ENCODE results near the gene DPYSL3. TPM values are rescaled to one million over a fixed set of nuclear protein-coding genes. Genes with fewer than 3 reads are reported as not detected.

The DPYSL3 gene
- total RNA-seq, 1 donor from 2014 or later = 42.4 TPM

DNA sequence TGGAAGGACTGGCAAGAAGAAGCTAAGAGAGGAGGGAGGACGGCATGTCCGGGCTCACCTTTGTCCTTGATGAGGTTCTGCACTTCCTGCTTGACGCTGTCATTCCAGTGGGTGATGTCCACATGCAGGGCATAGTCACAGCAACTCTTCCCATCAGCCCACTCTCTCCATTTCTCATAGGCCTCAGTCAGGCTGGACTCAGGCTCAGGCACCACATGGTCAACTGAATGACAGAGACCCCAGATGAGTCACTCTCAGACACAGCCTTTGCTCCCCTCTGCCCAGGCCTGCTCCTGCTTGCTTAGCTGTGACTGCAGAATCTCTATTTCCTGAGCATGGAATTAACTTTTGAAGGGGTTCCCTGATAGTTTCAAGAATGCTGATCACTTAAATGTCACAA is 94.2 kb downstream of the DPYSL3 start:
- H3K27me3 ChIP-seq (ENCODE audit: control insufficient read depth, insufficient read depth, low read length) = no peaks in the 10 kb centered on the region
- no peak overlapping the region for H3K4me3 ChIP-seq (ENCODE audit: low read depth, low read length)
- H3K36me3 ChIP-seq (ENCODE audit: control insufficient read depth, insufficient read depth, low read length) = no peaks in the 10 kb centered on the region
- DNase-seq (ENCODE audit: low read depth) = no peak
- TF ChIP-seq, protein P1, sequence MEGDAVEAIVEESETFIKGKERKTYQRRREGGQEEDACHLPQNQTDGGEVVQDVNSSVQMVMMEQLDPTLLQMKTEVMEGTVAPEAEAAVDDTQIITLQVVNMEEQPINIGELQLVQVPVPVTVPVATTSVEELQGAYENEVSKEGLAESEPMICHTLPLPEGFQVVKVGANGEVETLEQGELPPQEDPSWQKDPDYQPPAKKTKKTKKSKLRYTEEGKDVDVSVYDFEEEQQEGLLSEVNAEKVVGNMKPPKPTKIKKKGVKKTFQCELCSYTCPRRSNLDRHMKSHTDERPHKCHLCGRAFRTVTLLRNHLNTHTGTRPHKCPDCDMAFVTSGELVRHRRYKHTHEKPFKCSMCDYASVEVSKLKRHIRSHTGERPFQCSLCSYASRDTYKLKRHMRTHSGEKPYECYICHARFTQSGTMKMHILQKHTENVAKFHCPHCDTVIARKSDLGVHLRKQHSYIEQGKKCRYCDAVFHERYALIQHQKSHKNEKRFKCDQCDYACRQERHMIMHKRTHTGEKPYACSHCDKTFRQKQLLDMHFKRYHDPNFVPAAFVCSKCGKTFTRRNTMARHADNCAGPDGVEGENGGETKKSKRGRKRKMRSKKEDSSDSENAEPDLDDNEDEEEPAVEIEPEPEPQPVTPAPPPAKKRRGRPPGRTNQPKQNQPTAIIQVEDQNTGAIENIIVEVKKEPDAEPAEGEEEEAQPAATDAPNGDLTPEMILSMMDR (IDR thresholded peaks at IDR 0.05; ENCODE audit: insufficient read depth, low read length, poor library complexity, severe bottlenecking) = no peak

DNA sequence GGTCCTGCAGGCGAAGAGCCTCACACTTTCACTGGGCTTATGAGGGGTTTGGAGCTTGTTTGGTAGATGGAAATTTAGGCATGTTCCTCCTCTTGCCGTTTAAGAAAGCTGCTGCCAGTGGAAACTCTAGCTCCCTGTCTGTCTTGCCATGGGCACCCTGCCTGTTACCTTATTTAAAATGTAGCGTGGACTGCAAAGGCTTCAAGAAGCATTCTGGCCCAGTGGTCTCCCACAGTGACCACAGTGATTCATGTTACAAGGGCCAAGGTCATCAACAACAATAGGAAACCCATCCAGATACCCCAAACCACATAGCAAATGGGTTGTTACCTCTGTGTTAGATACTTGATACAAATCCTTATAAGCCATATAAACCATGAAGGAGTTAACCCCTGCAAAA is 96.6 kb downstream of the DPYSL3 start:
- Histone ChIP-seq H3K27me3 (ENCODE audit: control insufficient read depth, insufficient read depth, low read length) (no peaks in the 10 kb centered on the region), H3K4me3 (ENCODE audit: low read depth, low read length) (no peak overlapping the region), H3K36me3 (ENCODE audit: control insufficient read depth, insufficient read depth, low read length) (no peaks in the 10 kb centered on the region)
- DNase-seq (ENCODE audit: low read depth) = no peak
- TF ChIP-seq, protein P1 (IDR thresholded peaks at IDR 0.05; ENCODE audit: insufficient read depth, low read length, poor library complexity, severe bottlenecking) = no peak

DNA sequence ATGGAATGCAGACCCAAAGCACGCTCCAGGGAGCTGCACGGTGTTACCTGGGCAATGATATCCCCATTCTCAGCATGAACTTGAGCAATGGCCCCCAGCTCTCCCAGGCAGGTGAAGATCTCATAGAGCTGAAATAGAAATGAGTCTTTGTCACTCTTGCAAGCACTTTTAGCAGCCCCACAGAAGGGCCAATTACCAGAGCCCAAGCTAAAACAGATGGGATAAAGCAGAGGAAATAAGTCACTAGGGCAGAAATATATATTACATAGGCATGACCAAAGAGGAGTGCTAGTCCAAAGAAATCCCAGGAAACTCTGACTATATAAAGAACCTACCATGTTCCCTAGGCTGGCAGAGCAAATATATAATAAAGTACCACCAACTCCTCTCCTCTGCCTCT is 97.3 kb downstream of the DPYSL3 start:
- DNase-seq (ENCODE audit: low read depth) = no peak
- H3K27me3 ChIP-seq (ENCODE audit: control insufficient read depth, insufficient read depth, low read length) = no peaks in the 10 kb centered on the region
- TF ChIP-seq, protein P1 (IDR thresholded peaks at IDR 0.05; ENCODE audit: insufficient read depth, low read length, poor library complexity, severe bottlenecking) = no peak
- no peaks in the 10 kb centered on the region for H3K36me3 ChIP-seq (ENCODE audit: control insufficient read depth, insufficient read depth, low read length)
- H3K4me3 ChIP-seq (ENCODE audit: low read depth, low read length) = no peak overlapping the region

DNA sequence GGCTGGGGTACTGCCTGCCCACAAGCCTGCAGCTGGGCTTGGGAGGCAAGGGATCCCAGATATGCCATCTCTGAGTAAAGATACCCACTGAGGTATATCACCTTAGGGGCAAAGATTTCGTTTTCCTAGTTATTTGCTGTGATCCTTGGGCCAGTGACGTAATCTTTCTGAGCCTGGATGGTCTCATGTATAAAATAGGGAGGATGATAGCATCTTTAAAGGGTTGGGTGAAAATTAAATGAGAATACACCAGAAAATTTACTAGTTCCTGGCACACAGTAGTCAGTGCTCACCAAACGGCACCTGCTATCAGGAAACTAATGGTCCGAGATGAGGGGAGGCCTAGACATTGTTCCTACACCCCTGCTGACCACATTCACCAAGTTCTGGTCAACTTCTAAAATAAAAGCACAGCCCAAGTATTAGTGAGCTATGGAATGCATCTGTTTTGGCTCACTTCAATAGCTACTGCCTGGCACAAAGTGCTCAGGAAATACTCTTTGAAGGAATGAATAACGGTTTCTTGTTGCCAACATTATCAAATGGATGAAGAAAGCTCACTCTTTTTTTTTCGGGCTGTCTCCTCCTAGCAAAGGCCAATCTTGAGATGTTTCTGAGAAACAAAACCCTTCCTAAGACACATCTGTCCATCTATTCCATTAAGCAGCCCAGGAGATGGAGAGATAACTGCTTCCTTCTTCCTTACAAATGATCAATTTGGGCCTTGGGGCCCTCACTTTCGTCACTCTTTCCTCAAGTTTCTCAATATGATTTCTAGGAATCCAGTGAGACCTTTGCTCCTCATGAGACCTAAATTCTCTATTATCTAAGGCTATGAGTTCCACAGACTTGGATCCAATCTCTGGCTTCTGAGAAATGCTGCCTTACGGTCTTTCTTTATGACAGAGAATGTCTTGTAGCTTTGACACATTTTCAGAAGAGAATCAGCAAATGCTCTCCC is 98.2 kb downstream of the DPYSL3 start:
- DNase-seq (ENCODE audit: low read depth) = no peak

DNA sequence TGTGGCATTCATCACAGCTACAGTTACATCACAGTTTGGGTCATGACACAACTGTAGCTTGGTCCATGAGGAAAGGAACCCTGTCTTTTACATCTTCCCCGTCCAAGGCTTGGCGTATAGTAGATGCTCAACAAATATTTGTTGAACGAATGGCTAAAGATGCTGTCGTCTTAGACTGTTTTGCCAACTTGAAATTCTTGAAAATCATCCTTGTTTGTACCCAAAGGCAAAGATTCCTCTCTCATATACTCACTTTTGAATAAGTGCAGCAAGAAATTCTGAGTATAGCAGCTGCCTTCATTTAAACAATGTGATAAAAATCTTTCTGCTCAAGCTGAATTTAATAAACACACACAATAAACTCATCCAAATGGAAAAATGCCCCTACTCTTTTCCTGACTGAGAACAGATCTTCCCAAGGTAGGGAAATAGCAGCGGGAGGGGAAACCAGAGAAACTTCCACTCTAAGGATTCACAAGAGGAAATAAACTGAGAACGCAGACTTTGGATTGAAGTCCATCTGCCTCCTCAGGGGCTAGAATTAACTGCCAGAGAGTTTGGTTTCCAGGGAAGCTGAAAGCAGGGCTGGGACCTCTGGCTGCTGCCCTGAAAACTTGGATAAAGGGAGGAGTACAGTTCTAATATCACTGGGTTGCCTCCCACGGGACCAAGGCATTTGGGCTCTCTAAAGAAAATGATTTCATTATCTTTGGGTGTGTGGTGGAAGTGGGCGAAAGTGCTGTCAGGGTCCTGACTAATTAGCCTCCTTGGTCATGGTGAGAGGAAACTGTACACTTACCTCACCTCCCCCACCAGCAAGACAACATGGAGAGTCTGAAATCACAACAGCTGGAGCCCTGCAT is 99.1 kb downstream of the DPYSL3 start:
- TF ChIP-seq, protein P1 (IDR thresholded peaks at IDR 0.05; ENCODE audit: insufficient read depth, low read length, poor library complexity, severe bottlenecking) = no peak
- no peak for DNase-seq (ENCODE audit: low read depth)
- Histone ChIP-seq H3K27me3 (ENCODE audit: control insufficient read depth, insufficient read depth, low read length) (no peaks in the 10 kb centered on the region), H3K4me3 (ENCODE audit: low read depth, low read length) (no peak overlapping the region), H3K36me3 (ENCODE audit: control insufficient read depth, insufficient read depth, low read length) (no peaks in the 10 kb centered on the region)

More for the DNA sequence above, 98.2 kb downstream of the DPYSL3 start:
- H3K4me3 ChIP-seq (ENCODE audit: low read depth, low read length) = no peak overlapping the region
- H3K36me3 ChIP-seq (ENCODE audit: control insufficient read depth, insufficient read depth, low read length) = no peaks in the 10 kb centered on the region
- H3K27me3 ChIP-seq (ENCODE audit: control insufficient read depth, insufficient read depth, low read length) = no peaks in the 10 kb centered on the region
- TF ChIP-seq, protein P1 (IDR thresholded peaks at IDR 0.05; ENCODE audit: insufficient read depth, low read length, poor library complexity, severe bottlenecking) = no peak

All from kidney epithelial cell (primary cell).